Hepatocyte (in vitro differentiated cells): ENCODE measurements around the gene PKLR. TPM values are rescaled to one million over a fixed set of nuclear protein-coding genes. Genes with fewer than 3 reads are reported as not detected.

ENCODE experiments used
- DNase-seq: peaks from one replicate; pipeline ENCODE4 v3.0.0-alpha.2; 2016; ENCODE audit warnings: low spot score
- H2AFZ ChIP-seq: fragments of 200-600 bp; sonication (generic); 2 replicates; pipeline ENCODE4 v1.6.0; 2016; ENCODE audit warnings: antibody characterized with exemption, mild to moderate bottlenecking
- H3K27ac ChIP-seq: fragments of 200-600 bp; sonication (generic); 2 replicates; pipeline ENCODE4 v1.5.1; 2016; ENCODE audit warnings: mild to moderate bottlenecking
- H3K27me3 ChIP-seq: fragments of 200-600 bp; sonication (generic); 2 replicates; pipeline ENCODE4 v1.6.1; 2016
- H3K36me3 ChIP-seq: fragments of 200-600 bp; sonication (generic); replicated peaks from 2 replicates; pipeline ENCODE4 v1.5.1; 2016; ENCODE audit warnings: low read depth; ENCODE audit not compliant: insufficient read depth
- H3K4me1 ChIP-seq: fragments of 200-600 bp; sonication (generic); 2 replicates; pipeline ENCODE4 v1.5.1; 2016; ENCODE audit warnings: mild to moderate bottlenecking, moderate library complexity; ENCODE audit not compliant: insufficient read depth
- H3K4me2 ChIP-seq: fragments of 200-600 bp; sonication (generic); 2 replicates; pipeline ENCODE4 v1.6.0; 2016
- H3K4me3 ChIP-seq: fragments of 200-600 bp; sonication (generic); 2 replicates; pipeline ENCODE4 v1.5.1; 2016; ENCODE audit warnings: mild to moderate bottlenecking
- H3K79me2 ChIP-seq: fragments of 200-600 bp; sonication (generic); 2 replicates; pipeline ENCODE4 v1.6.0; 2017; ENCODE audit warnings: mild to moderate bottlenecking
- H3K9me2 ChIP-seq: fragments of 200-600 bp; sonication (generic); replicated peaks from 2 replicates; pipeline ENCODE4 v1.6.0; 2017; ENCODE audit warnings: mild to moderate bottlenecking; ENCODE audit not compliant: insufficient read depth
- H3K9me3 ChIP-seq: fragments of 200-600 bp; sonication (generic); 2 replicates; pipeline ENCODE4 v1.5.1; 2016; ENCODE audit warnings: low read depth, mild to moderate bottlenecking
- H4K20me1 ChIP-seq: fragments of 200-600 bp; sonication (generic); 2 replicates; pipeline ENCODE4 v1.6.0; 2016; ENCODE audit warnings: mild to moderate bottlenecking; ENCODE audit not compliant: insufficient read depth, poor library complexity, severe bottlenecking
- CTCF ChIP-seq: fragments of 200-600 bp; sonication (generic); IDR thresholded peaks from 2 replicates; pipeline ENCODE4 v1.5.1; 2016; ENCODE audit warnings: antibody characterized with exemption, mild to moderate bottlenecking; ENCODE audit not compliant: poor library complexity
- EZH2 ChIP-seq: fragments of 200-600 bp; sonication (generic); IDR thresholded peaks from 2 replicates; pipeline ENCODE4 v1.6.1; 2016; ENCODE audit warnings: antibody characterized with exemption, mild to moderate bottlenecking, borderline replicate concordance
- EZH2phosphoT487 ChIP-seq: fragments of 200-600 bp; sonication (generic); IDR thresholded peaks from one replicate; pipeline ENCODE4 v1.6.1; 2018; ENCODE audit warnings: antibody characterized with exemption, mild to moderate bottlenecking, low read depth, moderate library complexity; ENCODE audit not compliant: unreplicated experiment, severe bottlenecking
- WGBS: methylation state at CpG from one replicate; pipeline ENCODE4 v1.1.6; 2016; ENCODE audit warnings: low lambda C conversion rate; ENCODE audit errors: missing lambda C conversion rate; 5-methylcytosine and 5-hydroxymethylcytosine counted together
- polyA plus RNA-seq: library from polyadenylated mRNA; unstranded; fragments of >200 nt; fragmentation: Nextera tagmentation; extraction: Ambion mirVana; gene quantifications from 2 replicates; pipeline ENCODE4 v1.2.1, GENCODE V29; 2016
- total RNA-seq: library from RNA; depleted of rRNA; stranded (reverse); fragments of >200 nt; gene quantifications from 2 replicates; pipeline ENCODE4 v1.2.3, GENCODE V29; 2014

Gene PKLR
- total and polyA plus RNA-seq, 2 experiments from 2014 or later: 10.9 to 13.3 TPM

GRCh38 chr1:155253797-155254196 lies 47.4 kb downstream of the PKLR start:
- Histone ChIP-seq H2AFZ (no peak overlapping the region), H3K36me3 (no peaks in the 10 kb centered on the region), H3K4me3 (no peak overlapping the region), H3K79me2 (peaks cover 25% of the 10 kb centered on the region), H3K9me3 (no peaks in the 10 kb centered on the region), H3K27me3 (no peaks in the 10 kb centered on the region), H4K20me1 (no peaks in the 10 kb centered on the region), H3K27ac (no peak overlapping the region), H3K9me2 (no peaks in the 10 kb centered on the region), H3K4me1 (peaks cover 27% of the 10 kb centered on the region), H3K4me2 (peak overlapping the region; percentile 100)
- no peak for TF ChIP-seq EZH2
- no peak for TF ChIP-seq CTCF
- no peak for TF ChIP-seq EZH2phosphoT487
- no peak for DNase-seq
- WGBS: 64% methylated on average over 5 of the region's 5 CpGs

GRCh38 chr1:155253208-155253607 lies 48.0 kb downstream of the PKLR start:
- Histone ChIP-seq H3K4me2 (peak overlapping the region; percentile 100), H3K4me1 (peaks cover 27% of the 10 kb centered on the region), H3K79me2 (peaks cover 25% of the 10 kb centered on the region), H3K9me3 (no peaks in the 10 kb centered on the region), H3K36me3 (no peaks in the 10 kb centered on the region), H3K27ac (no peak overlapping the region), H4K20me1 (no peaks in the 10 kb centered on the region), H2AFZ (no peak overlapping the region), H3K4me3 (no peak overlapping the region), H3K27me3 (no peaks in the 10 kb centered on the region), H3K9me2 (no peaks in the 10 kb centered on the region)
- DNase-seq: no peak
- TF ChIP-seq CTCF (no peak), EZH2phosphoT487 (no peak), EZH2 (no peak)
- WGBS: 75% methylated on average over 5 of the region's 5 CpGs

- Histone ChIP-seq H3K79me2 (peaks cover 25% of the 10 kb centered on the region), H4K20me1 (no peaks in the 10 kb centered on the region), H3K27ac (no peak overlapping the region), H3K4me3 (no peak overlapping the region), H3K36me3 (no peaks in the 10 kb centered on the region), H3K9me3 (no peaks in the 10 kb centered on the region), H3K27me3 (no peaks in the 10 kb centered on the region), H2AFZ (no peak overlapping the region), H3K4me2 (no peak overlapping the region), H3K4me1 (peaks cover 27% of the 10 kb centered on the region), H3K9me2 (no peaks in the 10 kb centered on the region)
- TF ChIP-seq EZH2: no peak
- no peak for TF ChIP-seq CTCF
- no peak for TF ChIP-seq EZH2phosphoT487
- DNase-seq: no peak
- 100% methylated on average over 3 of the region's 7 CpGs for WGBS
Observed at GRCh38 chr1:155251566-155251965, 49.7 kb downstream of the PKLR start.
